ENCODE measurements around the gene COL15A1. TPM values are rescaled to one million over a fixed set of nuclear protein-coding genes. Genes with fewer than 3 reads are reported as not detected.
A peak's percentile ranks its signal among the peaks of the same experiment; 100 is the strongest.
"Not testable (repeated sequence)": the region's sequence is repeated elsewhere in the genome, so short reads cannot be mapped to it uniquely, and the experiment has no call there.

COL15A1 gene
- polyA plus RNA-seq, 5 donors, result 1.7 to 12.0 (median 8.1) TPM

GRCh38 chr9:99076030-99076429, 132.3 kb downstream of the COL15A1 start:
- DNase-seq, result no peak

- no peak for DNase-seq
Measured at GRCh38 chr9:99076483-99077171, 132.9 kb downstream of the COL15A1 start.

GRCh38 chr9:99078717-99079116, 135.0 kb downstream of the COL15A1 start:
- DNase-seq, result no peak

- no peak for DNase-seq
Measured at GRCh38 chr9:99079542-99079941, 135.8 kb downstream of the COL15A1 start.

GRCh38 chr9:99083051-99083450, 139.3 kb downstream of the COL15A1 start:
- no peak for DNase-seq

GRCh38 chr9:99085949-99086948, 142.5 kb downstream of the COL15A1 start:
- no peak for DNase-seq

GRCh38 chr9:99087462-99087861, 143.8 kb downstream of the COL15A1 start:
- no peak for DNase-seq

- DNase-seq, result no peak
Measured at GRCh38 chr9:99090336-99091130, 146.8 kb downstream of the COL15A1 start.

- DNase-seq, result no peak
Measured at GRCh38 chr9:99092643-99093491, 149.2 kb downstream of the COL15A1 start.

- DNase-seq, result no peak
Measured at GRCh38 chr9:99093492-99093791, 149.7 kb downstream of the COL15A1 start.

- DNase-seq, result no peak
Measured at GRCh38 chr9:99095565-99095964, 151.9 kb downstream of the COL15A1 start.

- DNase-seq, result no peak
Measured at GRCh38 chr9:99096409-99096808, 152.7 kb downstream of the COL15A1 start.

- DNase-seq, result not testable (repeated sequence)
Measured at GRCh38 chr9:99099806-99100585, 156.3 kb downstream of the COL15A1 start.

- DNase-seq, result no peak
Measured at GRCh38 chr9:99101271-99101670, 157.6 kb downstream of the COL15A1 start.

GRCh38 chr9:99101812-99102211, 158.1 kb downstream of the COL15A1 start:
- no peak for DNase-seq

GRCh38 chr9:99103054-99103895, 159.6 kb downstream of the COL15A1 start:
- DNase-seq, result no peak

- peak; percentile 7 to 20 for DNase-seq
Measured at GRCh38 chr9:99103901-99104458, 160.3 kb downstream of the COL15A1 start.

GRCh38 chr9:99104459-99105151, 160.9 kb downstream of the COL15A1 start, which contains the start of gene TGFBR1:
TGFBR1 (plus strand) TSS chr9:99105113; CDS start chr9:99105206, 93 bp downstream.
- DNase-seq, result peak; percentile 88 to 92
